GM20000 (cell line): ENCODE data around the gene NKAP.
"Not testable (repeated sequence)": the region's sequence is repeated elsewhere in the genome, so short reads cannot be mapped to it uniquely, and the experiment has no call there.

ENCODE experiments used
- DNase-seq: peaks from one replicate; pipeline ENCODE4 v3.0.0; 2012; ENCODE audit warnings: low spot score
- TF ChIP-seq, protein P1 (sequence below): IDR thresholded peaks from 2 replicates; pipeline ENCODE4 v1.5.1; 2012; ENCODE audit warnings: mild to moderate bottlenecking, control low read depth; ENCODE audit errors: extremely low read depth, missing control alignments

Gene NKAP

DNA sequence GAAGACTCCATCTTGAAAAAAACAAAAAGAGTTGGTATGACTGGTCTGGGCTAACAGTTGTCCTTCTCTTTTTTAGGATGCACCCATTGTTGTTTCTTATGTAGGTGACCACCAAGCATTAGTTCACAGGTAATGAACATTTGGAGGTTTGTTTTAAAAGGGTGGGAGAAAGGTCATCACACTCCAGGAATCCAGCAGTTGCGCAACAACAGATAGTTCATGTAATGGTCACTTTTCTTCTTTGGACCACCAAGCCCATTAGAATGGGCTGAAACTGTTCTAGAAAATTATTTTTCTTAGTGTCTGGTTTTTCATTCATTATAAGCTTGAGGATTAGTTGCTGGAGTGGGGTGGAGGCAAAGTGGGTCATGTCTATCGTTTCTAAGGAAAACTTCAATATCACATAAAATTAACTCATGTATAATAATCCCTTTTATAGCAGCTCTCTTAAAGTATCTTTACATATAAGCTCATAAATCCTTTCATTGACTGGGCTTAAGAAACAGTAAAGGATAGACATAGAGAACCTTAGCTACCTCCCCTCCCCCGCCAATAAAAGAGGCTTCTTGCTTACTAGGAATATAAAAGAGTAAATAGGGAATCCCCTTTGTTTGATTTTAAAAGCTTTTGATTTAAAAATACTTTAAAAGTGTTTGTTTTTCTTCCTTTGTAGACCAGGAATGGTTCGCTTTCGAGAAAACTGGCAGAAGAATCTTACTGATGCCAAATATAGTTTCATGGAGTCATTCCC lies 23.5 kb downstream of the NKAP start:
- TF ChIP-seq, protein P1, sequence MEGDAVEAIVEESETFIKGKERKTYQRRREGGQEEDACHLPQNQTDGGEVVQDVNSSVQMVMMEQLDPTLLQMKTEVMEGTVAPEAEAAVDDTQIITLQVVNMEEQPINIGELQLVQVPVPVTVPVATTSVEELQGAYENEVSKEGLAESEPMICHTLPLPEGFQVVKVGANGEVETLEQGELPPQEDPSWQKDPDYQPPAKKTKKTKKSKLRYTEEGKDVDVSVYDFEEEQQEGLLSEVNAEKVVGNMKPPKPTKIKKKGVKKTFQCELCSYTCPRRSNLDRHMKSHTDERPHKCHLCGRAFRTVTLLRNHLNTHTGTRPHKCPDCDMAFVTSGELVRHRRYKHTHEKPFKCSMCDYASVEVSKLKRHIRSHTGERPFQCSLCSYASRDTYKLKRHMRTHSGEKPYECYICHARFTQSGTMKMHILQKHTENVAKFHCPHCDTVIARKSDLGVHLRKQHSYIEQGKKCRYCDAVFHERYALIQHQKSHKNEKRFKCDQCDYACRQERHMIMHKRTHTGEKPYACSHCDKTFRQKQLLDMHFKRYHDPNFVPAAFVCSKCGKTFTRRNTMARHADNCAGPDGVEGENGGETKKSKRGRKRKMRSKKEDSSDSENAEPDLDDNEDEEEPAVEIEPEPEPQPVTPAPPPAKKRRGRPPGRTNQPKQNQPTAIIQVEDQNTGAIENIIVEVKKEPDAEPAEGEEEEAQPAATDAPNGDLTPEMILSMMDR, result no peak
- DNase-seq, result no peak

DNA sequence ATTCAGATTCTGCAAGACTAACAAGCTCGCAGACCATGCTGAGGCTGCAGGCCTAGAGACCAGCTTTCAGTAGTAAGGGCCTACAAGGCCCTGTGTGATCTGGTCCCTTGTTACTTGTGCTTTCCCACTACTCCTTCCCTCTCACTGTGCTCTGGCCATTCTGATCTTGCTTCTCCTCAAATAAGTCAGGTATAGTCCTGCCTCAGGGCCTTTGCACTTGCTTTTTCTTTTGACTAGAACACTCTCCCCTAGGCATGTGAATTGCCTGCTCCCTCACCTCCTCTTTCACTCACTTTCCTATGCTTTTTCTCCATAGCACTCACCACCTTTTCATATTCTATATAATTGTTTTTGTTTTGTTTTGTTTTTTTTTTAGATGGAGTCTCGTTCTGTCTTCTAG lies 25.7 kb downstream of the NKAP start:
- TF ChIP-seq, protein P1, result no peak
- DNase-seq, result no peak

DNA sequence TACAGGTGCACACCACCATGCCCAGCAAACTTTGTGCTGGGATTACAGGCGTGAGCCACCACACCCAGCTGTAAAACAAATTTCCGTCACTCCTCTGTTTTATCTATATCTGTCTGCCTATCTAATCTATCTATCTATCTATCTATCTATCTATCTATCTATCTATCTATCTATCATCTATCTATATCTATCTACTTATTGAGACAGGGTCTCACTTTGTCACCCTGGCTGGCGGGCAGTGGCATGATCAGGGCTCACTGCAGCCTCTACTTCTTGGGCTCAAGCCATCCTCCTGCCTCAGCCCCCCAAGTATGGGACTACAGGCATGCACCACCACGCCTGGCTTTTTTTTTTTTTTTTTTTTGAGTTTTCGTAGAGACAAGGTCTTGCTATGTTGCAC lies 27.2 kb downstream of the NKAP start:
- no peak for DNase-seq

DNA sequence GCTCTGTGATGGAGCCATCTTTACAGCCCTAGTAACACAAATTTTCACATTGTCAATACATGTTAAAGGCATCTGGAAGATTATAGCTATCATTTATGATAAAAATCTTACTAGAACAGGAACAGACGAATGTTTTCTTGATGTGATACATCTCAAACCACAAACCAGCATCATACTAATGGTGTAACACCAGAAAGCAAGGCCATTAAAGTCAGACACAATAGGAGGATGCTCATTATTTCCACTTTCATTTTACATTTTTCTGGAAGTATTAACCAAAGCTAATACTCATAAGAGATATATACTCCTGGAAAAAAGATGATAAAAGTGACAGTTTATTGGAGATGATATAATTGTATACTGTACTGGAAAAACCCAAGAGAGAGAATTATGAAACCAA lies 42.6 kb downstream of the NKAP start:
- DNase-seq, result no peak
- TF ChIP-seq, protein P1, result no peak

More for the DNA sequence above, 27.2 kb downstream of the NKAP start:
- TF ChIP-seq, protein P1, result no peak

DNA sequence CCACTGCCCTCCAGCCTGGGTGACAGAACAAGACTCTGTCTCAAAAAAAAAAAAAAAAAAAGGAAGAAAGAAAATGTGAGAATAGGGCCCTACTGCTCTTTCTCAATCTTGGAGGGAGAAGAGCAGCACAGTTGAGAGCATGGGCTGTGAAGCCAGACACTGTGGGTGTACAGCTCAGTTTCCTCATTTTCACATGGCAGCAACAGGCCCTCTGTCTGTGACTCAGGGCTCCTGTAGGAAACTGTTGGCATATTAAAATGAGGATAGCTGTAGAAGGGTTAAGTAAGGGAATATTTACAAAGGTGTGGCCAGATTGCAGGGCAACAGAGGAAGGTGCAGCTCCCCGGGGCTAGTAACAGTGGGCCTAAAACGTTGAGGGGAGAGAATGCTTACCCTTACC lies 44.4 kb downstream of the NKAP start:
- DNase-seq, result no peak
- TF ChIP-seq, protein P1, result no peak

DNA sequence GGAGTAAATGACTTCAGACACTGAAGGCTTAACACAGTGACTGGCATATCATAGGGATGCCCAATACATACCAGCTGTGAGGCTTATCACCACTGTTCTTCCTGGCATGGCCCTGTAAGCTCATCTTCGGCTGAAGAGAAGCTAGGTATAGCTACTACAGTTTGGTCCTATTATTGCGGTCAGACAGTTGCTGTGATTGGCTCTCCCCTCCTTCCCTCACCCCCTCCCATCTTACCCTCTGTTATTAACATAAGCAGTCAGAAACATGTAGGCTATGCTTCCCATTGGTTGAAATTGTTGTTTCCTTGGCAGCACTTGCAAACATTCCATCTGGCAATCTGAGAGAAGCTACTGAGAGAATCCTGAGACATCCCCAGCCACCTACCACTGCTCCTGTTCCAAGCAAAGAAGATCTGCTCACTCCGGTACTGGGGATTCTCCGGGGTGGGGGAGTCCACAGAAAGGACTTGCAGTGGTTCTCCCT lies 47.7 kb downstream of the NKAP start, which contains the start of gene AKAP14:
TSS of gene AKAP14 (plus strand) at position 51 of the 484 bp plus-strand sequence. CDS start 7,331 bp downstream, outside the sequence.
- no peak for DNase-seq
- TF ChIP-seq, protein P1, result no peak

DNA sequence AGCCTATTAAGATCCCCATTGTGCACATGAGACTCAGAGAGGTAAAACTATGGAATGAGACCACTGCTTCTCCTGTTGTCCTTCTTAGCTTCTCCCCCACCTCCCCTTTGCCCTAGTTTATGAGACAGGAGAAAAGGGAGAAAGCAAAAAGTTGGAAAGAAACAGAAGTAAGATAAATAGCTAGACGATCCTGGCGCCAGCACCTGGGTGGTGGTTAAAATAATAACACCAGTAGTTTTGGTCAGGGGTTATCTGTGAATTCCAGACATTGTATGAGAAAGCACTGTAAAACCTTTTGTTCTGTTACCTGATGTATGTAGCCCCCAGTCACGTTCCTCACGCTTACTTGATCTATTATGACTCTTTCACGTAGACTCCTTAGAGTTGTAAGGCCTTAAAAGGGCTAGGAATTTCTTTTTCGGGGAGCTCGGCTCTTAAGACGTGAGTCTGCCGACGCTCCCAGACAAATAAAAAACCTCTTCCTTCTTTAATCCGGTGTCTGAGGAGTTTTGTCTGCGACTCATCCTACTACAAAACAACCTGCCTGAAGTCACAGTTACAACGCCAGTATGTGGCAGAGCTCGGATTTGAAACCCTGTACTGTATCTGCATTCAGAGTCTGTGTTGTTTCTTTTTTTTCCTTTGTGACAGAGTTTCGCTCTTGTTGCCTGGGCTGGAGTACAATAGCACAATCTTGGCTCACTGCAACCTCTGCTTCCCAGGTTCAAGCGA lies 51.4 kb downstream of the NKAP start:
- not testable (repeated sequence) for DNase-seq

DNA sequence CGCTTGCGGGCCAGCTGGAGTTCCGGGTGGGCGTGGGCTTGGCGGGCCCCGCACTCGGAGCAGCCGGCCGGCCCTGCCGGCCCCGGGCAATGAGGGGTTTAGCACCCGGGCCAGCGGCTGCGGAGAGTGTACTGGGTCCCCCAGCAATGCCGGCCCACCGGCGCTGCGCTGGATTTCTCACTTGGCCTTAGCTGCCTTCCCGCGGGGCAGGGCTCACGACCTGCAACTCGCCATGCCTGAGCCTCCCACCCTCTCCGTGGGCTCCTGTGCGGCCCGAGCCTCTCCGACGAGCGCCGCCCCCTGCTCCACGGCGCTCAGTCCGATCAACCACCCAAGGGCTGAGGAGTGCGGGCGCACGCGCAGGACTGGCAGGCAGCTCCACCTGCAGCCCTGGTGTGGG lies 52.9 kb downstream of the NKAP start:
- not testable (repeated sequence) for DNase-seq
